ENCODE data around the gene SPDYE2.
"Not testable (repeated sequence)": the region's sequence is repeated elsewhere in the genome, so short reads cannot be mapped to it uniquely, and the experiment has no call there.

SPDYE2 gene, protein sequence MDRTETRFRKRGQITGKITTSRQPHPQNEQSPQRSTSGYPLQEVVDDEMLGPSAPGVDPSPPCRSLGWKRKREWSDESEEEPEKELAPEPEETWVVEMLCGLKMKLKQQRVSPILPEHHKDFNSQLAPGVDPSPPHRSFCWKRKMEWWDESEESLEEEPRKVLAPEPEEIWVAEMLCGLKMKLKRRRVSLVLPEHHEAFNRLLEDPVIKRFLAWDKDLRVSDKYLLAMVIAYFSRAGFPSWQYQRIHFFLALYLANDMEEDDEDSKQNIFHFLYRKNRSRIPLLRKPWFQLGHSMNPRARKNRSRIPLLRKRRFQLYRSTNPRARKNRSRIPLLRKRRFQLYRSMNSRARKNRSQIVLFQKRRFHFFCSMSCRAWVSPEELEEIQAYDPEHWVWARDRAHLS

GRCh38 chr7:102550808-102551422 is at the start of gene SPDYE2:
Gene SPDYE2 (plus strand): TSS chr7:102551226. CDS start chr7:102553256, 2,030 bp downstream.
- not testable (repeated sequence) for DNase-seq (ENCODE audit: low spot score)

- not testable (repeated sequence) for DNase-seq (ENCODE audit: low spot score)
Observed at GRCh38 chr7:102503141-102503540, 47.9 kb upstream of the SPDYE2 start.

GRCh38 chr7:102505298-102506185 is 45.5 kb upstream of the SPDYE2 start:
- not testable (repeated sequence) for DNase-seq (ENCODE audit: low spot score)

DNA sequence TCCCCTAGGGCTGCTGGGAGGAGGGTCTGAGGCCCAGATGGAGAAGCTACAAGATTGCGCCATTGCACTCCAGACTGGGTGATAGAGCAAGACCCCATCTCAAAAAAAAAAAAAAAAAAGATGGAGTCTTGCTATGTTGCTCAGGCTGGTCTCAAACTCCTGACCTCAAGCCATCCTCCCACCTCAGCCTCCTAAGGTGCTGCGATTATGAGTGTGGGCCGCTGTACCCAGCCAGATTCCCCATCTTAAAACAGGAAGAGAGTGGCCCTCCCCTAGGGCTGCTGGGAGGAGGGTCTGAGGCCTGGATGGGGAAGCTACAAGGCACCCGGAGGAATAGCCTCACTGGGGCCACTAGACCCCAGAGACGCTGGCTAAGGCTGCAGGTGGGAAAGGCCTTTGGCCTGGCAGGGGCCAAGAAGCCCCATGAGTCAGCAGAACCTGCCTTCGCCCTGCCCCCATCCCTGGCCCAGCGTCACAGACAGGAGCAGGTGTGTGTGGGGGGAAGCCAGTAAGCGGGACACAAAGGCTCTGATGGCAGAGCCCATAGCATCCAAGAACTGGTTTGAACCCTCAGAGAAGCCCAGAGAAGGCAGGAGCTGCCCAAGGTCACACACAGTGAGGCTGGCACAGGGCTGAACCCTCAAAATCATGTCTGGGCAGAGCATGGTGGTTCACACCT is 43.5 kb upstream of the SPDYE2 start:
- not testable (repeated sequence) for DNase-seq (ENCODE audit: low spot score)

DNA sequence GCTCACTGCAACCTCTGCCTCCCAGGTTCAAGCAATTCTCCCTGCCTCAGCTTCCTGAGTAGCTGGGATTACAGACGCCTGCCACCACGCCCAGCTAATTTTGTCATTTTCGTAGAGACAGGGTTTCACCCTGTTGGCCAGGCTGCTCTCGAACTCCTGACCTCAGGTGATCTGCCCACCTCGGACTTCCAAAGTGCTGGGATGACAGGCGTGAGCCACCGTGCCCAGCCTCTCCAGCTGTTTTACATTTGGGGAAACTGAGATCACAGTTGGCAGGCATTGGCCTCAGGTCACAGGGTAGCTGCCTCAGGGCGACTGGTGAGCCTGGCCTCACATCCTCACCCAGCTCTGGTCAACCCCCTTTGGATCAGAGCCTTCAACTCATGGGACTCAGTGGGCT is 40.5 kb upstream of the SPDYE2 start:
- DNase-seq (ENCODE audit: low spot score), result not testable (repeated sequence)

DNA sequence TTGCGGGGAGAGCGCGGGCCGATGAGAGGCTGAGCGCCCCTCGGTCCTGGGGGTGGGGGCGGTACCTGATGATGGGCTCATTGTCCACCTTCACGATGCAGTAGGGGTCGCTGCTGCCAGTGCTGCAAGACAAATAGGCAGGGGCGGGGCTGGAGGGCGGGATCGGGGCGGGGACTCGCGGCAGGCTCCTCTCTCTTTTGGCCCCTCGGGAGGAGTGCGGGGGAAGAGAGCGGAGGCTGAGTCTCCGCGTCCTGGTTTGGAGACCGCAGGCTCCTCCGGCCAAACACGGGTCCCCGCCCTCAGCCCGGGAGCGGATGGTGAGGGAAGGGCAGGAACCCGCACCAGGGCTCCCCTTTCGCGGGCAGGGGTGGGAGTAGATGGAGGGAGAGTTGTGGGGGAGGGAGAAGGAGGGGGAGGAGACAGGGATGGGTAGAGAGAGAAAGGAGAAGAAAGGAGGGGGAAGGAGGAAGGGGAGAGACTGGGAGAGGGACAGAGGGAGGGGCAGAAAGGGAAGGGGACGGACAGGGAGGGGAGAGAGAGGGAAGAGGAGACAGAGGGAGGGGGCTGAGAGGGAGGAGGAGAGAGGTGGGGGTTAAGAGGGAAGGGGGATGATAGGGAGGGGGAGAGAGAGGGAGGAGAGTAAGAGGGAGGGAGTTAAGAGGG is 39.0 kb upstream of the SPDYE2 start:
- not testable (repeated sequence) for DNase-seq (ENCODE audit: low spot score)

GRCh38 chr7:102512642-102513221 is 38.3 kb upstream of the SPDYE2 start:
- not testable (repeated sequence) for DNase-seq (ENCODE audit: low spot score)

- DNase-seq (ENCODE audit: low spot score), result not testable (repeated sequence)
Observed at GRCh38 chr7:102514881-102515721, 35.9 kb upstream of the SPDYE2 start.

DNA sequence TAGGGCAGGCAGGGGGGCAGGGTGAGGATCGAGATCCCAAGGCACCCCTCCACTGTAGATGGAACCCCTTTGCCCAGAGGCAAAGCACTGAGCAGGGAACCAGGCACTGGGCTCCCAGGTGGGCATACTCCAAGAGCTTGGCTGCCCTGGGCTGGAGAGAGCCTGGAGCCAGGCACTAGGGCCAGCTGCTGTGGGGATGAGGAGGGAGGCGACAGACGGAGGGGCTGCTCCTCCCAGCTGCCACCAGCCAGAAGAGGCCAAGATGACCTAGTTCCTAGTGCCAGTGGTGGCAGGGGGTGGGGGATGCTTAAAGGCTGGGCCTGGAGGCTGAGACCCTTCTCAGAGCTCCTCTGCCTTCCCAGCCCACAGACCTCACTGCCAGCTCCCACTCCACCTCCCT is 35.1 kb upstream of the SPDYE2 start:
- DNase-seq (ENCODE audit: low spot score), result not testable (repeated sequence)

- DNase-seq (ENCODE audit: low spot score), result not testable (repeated sequence)
Observed at GRCh38 chr7:102516951-102517350, 34.1 kb upstream of the SPDYE2 start.

DNA sequence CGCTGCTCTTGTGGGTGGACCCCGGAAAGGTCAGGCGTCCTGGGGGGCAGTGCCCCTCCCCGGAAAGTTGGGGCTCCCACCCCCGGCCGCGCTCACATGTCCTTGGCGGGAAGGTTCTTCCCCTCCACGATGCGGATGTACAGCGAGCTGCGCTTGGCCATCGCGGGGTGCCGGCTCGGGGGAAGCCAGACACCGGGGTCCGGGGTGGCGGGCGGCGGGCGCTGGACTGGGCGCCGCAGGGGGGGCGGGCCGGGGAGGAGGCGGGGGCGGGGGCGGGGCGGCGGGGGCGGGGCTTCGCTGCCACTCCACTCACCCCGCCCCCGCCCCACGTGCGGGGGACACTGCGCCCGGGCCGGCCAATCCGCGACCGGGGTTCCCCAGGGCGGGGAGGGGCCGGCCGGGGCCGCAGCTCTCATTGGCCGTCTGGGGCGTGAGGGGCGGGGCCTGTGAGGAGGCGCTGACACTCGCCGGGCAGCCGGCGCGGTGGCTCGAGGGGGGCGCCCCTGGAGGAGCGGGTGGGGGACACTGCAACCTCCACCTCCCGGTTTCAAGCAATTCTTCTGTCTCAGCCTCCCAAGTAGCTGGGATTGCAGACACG is 33.4 kb upstream of the SPDYE2 start, which contains the start of gene RASA4B:
RASA4B (minus strand) TSS at position 228 of the 598 bp plus-strand sequence; CDS start at position 161, 67 bp downstream.
- DNase-seq (ENCODE audit: low spot score), result not testable (repeated sequence)

DNA sequence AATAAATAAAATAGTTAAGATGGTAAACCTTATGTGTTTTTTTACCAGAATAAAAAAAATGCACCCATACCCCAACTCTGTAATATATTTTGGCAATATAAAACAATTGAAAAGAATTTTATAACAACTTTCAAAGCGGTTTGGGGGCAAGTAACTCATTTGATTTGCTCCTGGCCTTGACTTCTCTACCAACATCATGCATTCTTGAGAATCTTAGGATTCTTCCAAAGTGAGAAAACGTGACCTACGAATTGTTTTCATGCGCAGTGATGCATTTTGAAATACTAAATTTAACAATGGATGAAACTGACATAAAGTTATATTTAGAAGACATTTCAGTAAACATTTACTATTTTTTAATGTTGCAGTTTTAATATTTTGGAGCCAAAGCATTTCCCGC is 30.2 kb upstream of the SPDYE2 start:
- not testable (repeated sequence) for DNase-seq (ENCODE audit: low spot score)

- DNase-seq (ENCODE audit: low spot score), result not testable (repeated sequence)
Observed at GRCh38 chr7:102524803-102525202, 26.2 kb upstream of the SPDYE2 start.

- not testable (repeated sequence) for DNase-seq (ENCODE audit: low spot score)
Observed at GRCh38 chr7:102527182-102527581, 23.8 kb upstream of the SPDYE2 start.

GRCh38 chr7:102527822-102528793 is 22.9 kb upstream of the SPDYE2 start:
- DNase-seq (ENCODE audit: low spot score), result not testable (repeated sequence)

GRCh38 chr7:102531583-102531982 is 19.4 kb upstream of the SPDYE2 start:
- not testable (repeated sequence) for DNase-seq (ENCODE audit: low spot score)

GRCh38 chr7:102532127-102532526 is 18.9 kb upstream of the SPDYE2 start:
- not testable (repeated sequence) for DNase-seq (ENCODE audit: low spot score)

GRCh38 chr7:102535062-102535615 is 15.9 kb upstream of the SPDYE2 start:
- DNase-seq (ENCODE audit: low spot score), result not testable (repeated sequence)

Data from GM03348 (cell line).